Measurements from ENCODE around the gene NELFCD. TPM values are rescaled to one million over a fixed set of nuclear protein-coding genes. Genes with fewer than 3 reads are reported as not detected.

The NELFCD gene
- total RNA-seq, 1 donor from 2014 or later, result 112 TPM

DNA sequence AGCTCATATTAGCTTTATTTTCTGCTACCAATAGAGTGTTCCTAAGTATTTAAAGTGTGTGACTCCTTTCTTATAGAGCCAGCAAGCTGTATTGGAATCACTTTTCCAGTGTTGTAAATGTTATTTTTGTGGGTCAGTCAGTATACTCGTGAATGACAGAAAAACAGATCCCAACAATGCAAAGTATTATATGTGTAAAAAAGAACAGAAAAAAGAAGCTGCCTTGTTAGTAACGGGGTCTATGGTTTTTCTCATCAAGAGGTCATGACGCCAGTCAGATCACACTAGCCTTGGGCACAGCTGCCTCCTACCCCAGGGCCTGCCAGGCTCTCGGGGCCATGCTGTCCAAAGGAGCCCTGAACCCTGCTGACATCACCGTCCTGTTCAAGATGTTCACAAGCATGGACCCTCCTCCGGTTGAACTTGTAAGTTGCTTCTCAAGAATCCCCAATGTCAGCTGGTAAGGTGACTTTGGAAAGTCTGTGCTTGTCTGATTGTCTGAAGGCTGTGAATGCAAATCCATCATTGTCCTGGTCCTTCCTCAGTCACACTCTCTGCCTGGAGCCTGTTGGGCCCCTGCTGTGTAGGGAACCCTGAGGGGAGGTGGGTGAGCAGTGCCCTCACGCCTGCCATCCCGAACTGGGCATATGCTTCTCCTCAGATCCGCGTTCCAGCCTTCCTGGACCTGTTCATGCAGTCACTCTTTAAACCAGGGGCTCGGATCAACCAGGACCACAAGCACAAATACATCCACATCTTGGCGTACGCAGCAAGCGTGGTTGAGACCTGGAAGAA is 9.8 kb downstream of the NELFCD start:
- H3K9me3 Mint-ChIP-seq (ENCODE audit: unreplicated experiment), result peaks cover 1% of the 10 kb centered on the region
- H3K4me1 Mint-ChIP-seq (ENCODE audit: low read depth, unreplicated experiment), result peaks cover 11% of the 10 kb centered on the region
- no peak overlapping the region for H3K4me3 Mint-ChIP-seq (ENCODE audit: unreplicated experiment)
- H3K36me3 Mint-ChIP-seq (ENCODE audit: unreplicated experiment), result no peaks in the 10 kb centered on the region
- no peak overlapping the region for H3K27ac Mint-ChIP-seq (ENCODE audit: unreplicated experiment)
- peaks cover 4% of the 10 kb centered on the region for H3K27me3 Mint-ChIP-seq (ENCODE audit: unreplicated experiment)
- TF ChIP-seq, protein P1, sequence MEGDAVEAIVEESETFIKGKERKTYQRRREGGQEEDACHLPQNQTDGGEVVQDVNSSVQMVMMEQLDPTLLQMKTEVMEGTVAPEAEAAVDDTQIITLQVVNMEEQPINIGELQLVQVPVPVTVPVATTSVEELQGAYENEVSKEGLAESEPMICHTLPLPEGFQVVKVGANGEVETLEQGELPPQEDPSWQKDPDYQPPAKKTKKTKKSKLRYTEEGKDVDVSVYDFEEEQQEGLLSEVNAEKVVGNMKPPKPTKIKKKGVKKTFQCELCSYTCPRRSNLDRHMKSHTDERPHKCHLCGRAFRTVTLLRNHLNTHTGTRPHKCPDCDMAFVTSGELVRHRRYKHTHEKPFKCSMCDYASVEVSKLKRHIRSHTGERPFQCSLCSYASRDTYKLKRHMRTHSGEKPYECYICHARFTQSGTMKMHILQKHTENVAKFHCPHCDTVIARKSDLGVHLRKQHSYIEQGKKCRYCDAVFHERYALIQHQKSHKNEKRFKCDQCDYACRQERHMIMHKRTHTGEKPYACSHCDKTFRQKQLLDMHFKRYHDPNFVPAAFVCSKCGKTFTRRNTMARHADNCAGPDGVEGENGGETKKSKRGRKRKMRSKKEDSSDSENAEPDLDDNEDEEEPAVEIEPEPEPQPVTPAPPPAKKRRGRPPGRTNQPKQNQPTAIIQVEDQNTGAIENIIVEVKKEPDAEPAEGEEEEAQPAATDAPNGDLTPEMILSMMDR (IDR thresholded peaks at IDR 0.05; ENCODE audit: partially characterized antibody, unreplicated experiment), result no peak
- DNase-seq, result no peak

DNA sequence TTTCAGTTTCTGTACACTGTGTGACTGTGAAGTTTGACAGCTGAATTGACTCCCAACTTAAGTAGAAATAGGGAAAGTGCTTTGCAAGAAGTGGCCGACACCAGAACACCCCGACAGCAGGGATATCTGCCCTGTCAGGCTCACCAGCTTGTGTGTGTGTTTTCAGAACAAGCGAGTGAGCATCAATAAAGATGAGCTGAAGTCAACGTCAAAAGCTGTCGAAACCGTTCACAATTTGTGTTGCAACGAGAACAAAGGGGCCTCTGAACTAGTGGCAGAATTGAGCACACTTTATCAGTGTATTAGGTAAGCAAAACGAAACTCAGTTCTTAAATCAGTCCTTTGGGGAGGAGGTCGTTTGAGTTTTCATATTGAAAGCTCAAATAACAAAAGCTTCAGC is 10.7 kb downstream of the NELFCD start:
- peaks cover 1% of the 10 kb centered on the region for H3K9me3 Mint-ChIP-seq (ENCODE audit: unreplicated experiment)
- DNase-seq, result no peak
- H3K27ac Mint-ChIP-seq (ENCODE audit: unreplicated experiment), result no peak overlapping the region
- H3K36me3 Mint-ChIP-seq (ENCODE audit: unreplicated experiment), result no peaks in the 10 kb centered on the region
- H3K4me1 Mint-ChIP-seq (ENCODE audit: low read depth, unreplicated experiment), result peaks cover 10% of the 10 kb centered on the region
- H3K4me3 Mint-ChIP-seq (ENCODE audit: unreplicated experiment), result no peak overlapping the region
- TF ChIP-seq, protein P1 (IDR thresholded peaks at IDR 0.05; ENCODE audit: partially characterized antibody, unreplicated experiment), result no peak
- peaks cover 4% of the 10 kb centered on the region for H3K27me3 Mint-ChIP-seq (ENCODE audit: unreplicated experiment)

DNA sequence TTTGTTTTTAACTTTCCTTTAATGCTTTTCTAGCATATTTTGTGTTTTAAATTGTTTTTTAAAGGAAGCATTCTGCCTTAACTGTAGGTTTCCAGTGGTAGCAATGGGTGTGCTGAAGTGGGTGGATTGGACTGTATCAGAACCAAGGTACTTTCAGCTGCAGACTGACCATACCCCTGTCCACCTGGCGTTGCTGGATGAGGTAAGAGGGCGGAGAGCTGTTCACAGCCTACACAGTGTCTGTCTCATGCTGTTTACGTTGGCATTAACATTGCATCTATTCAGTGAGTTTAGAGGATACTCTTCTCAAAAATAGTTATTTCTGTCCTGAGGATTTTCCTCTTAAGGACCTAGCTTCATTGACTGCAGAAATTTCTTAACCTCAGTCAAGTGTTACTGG is 11.9 kb downstream of the NELFCD start:
- peaks cover 4% of the 10 kb centered on the region for H3K4me1 Mint-ChIP-seq (ENCODE audit: low read depth, unreplicated experiment)
- peaks cover 4% of the 10 kb centered on the region for H3K27me3 Mint-ChIP-seq (ENCODE audit: unreplicated experiment)
- no peak overlapping the region for H3K4me3 Mint-ChIP-seq (ENCODE audit: unreplicated experiment)
- TF ChIP-seq, protein P1 (IDR thresholded peaks at IDR 0.05; ENCODE audit: partially characterized antibody, unreplicated experiment), result no peak
- no peaks in the 10 kb centered on the region for H3K36me3 Mint-ChIP-seq (ENCODE audit: unreplicated experiment)
- H3K27ac Mint-ChIP-seq (ENCODE audit: unreplicated experiment), result no peak overlapping the region
- no peak for DNase-seq
- H3K9me3 Mint-ChIP-seq (ENCODE audit: unreplicated experiment), result peaks cover 1% of the 10 kb centered on the region

DNA sequence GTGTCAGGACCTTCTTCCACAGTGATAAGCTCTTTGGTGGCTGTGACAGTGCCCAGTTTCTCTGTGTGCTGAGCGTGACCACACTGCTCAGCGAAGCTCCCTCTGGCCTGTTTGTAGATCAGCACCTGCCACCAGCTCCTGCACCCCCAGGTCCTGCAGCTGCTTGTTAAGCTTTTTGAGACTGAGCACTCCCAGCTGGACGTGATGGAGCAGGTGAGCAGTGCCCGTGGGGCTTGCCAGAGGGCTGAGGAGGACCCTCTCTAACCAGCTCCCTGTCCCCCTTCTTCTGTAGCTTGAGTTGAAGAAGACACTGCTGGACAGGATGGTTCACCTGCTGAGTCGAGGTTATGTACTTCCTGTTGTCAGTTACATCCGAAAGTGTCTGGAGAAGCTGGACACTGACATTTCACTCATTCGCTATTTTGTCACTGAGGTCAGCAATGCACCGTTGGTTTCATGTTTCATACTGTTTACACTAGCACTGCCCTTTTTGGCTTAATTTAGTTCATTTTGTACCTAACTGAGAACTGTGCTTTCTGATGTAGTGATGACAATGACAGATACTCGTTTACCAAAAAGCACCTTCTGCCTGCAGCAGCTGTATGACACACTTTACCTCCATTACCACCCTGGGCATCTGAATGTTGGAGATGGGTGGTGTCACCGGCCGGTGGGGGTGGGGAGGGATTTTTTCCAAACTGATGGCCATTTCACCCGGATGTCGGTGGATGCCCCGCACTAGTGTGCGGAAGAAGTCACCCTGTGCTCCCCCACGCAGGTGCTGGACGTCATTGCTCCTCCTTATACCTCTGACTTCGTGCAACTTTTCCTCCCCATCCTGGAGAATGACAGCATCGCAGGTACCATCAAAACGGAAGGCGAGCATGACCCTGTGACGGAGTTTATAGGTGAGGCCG is 12.5 kb downstream of the NELFCD start:
- Mint-ChIP-seq H3K9me3 (ENCODE audit: unreplicated experiment) (peaks cover 1% of the 10 kb centered on the region), H3K27me3 (ENCODE audit: unreplicated experiment) (peaks cover 4% of the 10 kb centered on the region), H3K4me1 (ENCODE audit: low read depth, unreplicated experiment) (peaks cover 4% of the 10 kb centered on the region), H3K27ac (ENCODE audit: unreplicated experiment) (no peak overlapping the region), H3K36me3 (ENCODE audit: unreplicated experiment) (no peaks in the 10 kb centered on the region), H3K4me3 (ENCODE audit: unreplicated experiment) (no peak overlapping the region)
- DNase-seq, result no peak
- TF ChIP-seq, protein P1 (IDR thresholded peaks at IDR 0.05; ENCODE audit: partially characterized antibody, unreplicated experiment), result no peak

All from glutamatergic neuron (in vitro differentiated cells).